Duodenal mucosa (tissue), 2 donors: ENCODE data around the gene ZDHHC8.

Experiments
- H3K27ac ChIP-seq: one replicate; pipeline ENCODE4 v1.7.0; 2013; ENCODE audit warnings: low read depth, low read length
- H3K27me3 ChIP-seq, 2 donors: one replicate each; pipeline ENCODE4 v1.7.0; 2013; ENCODE audit warnings: low read length in 2 of 2, control low read depth in 1 of 2; ENCODE audit not compliant: insufficient read depth in 2 of 2, control insufficient read depth in 1 of 2
- H3K36me3 ChIP-seq, 2 donors: one replicate each; pipeline ENCODE4 v1.7.0; 2013; ENCODE audit warnings: low read length in 2 of 2, control low read depth in 1 of 2; ENCODE audit not compliant: insufficient read depth in 2 of 2, control insufficient read depth in 1 of 2
- H3K4me1 ChIP-seq, 2 donors: one replicate each; pipeline ENCODE4 v1.7.0; 2013; ENCODE audit warnings: low read length in 2 of 2, control low read depth in 1 of 2; ENCODE audit not compliant: insufficient read depth in 2 of 2, control insufficient read depth in 1 of 2
- H3K4me3 ChIP-seq, 2 donors: one replicate each; pipeline ENCODE4 v1.7.0; 2013; ENCODE audit warnings: low read length in 2 of 2, low read depth in 1 of 2
- H3K9ac ChIP-seq, 2 donors: one replicate each; pipeline ENCODE4 v1.7.0; 2013; ENCODE audit warnings: low read length in 2 of 2, low read depth in 1 of 2
- H3K9me3 ChIP-seq, 2 donors: one replicate each; pipeline ENCODE4 v1.7.0; 2013; ENCODE audit warnings: low read length in 2 of 2, control low read depth in 1 of 2; ENCODE audit not compliant: control insufficient read depth in 1 of 2

The ZDHHC8 gene

GRCh38 chr22:20181194-20181883 is 49.7 kb downstream of the ZDHHC8 start:
- no peaks in the 10 kb centered on the region for H3K27me3 ChIP-seq
- no peak overlapping the region for H3K9ac ChIP-seq
- H3K4me1 ChIP-seq, result peaks cover 15 to 24% of the 10 kb centered on the region in 2 donors
- no peak overlapping the region for H3K4me3 ChIP-seq
- H3K9me3 ChIP-seq, result no peaks in the 10 kb centered on the region
- no peak overlapping the region for H3K27ac ChIP-seq
- H3K36me3 ChIP-seq, result no peaks in the 10 kb centered on the region

GRCh38 chr22:20181884-20182236 is 50.3 kb downstream of the ZDHHC8 start:
- Histone ChIP-seq H3K9me3 (no peaks in the 10 kb centered on the region), H3K36me3 (no peaks in the 10 kb centered on the region), H3K4me1 (peaks cover 15 to 20% of the 10 kb centered on the region in 2 donors), H3K27ac (no peak overlapping the region), H3K9ac (no peak overlapping the region), H3K4me3 (no peak overlapping the region), H3K27me3 (no peaks in the 10 kb centered on the region)

DNA sequence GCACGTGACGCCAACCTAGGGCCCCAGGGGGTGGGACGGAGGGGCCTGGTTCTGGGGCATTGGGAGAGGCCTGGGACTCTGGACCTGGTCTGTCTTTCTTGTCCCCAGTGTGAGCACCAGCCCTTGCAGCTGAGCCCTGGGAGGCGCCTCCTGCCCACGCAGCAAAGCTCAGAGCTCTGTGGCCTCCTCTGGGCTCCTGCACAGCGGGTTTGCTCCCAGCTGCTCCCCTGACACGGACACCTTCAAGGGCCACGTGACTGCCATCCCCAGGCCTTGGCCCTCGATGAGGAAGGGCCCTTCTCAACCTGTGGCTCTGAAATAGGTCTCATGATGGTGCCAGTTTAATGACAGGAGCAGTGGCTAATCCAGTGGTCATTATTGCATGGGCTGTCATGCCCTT is 50.8 kb downstream of the ZDHHC8 start:
- Histone ChIP-seq H3K27ac (no peak overlapping the region), H3K4me3 (no peak overlapping the region), H3K4me1 (peaks cover 15% of the 10 kb centered on the region in 2 donors), H3K36me3 (no peaks in the 10 kb centered on the region), H3K27me3 (no peaks in the 10 kb centered on the region), H3K9me3 (no peaks in the 10 kb centered on the region), H3K9ac (no peak overlapping the region)

GRCh38 chr22:20183101-20183500 is 51.5 kb downstream of the ZDHHC8 start:
- Histone ChIP-seq H3K36me3 (no peaks in the 10 kb centered on the region), H3K27ac (no peak overlapping the region), H3K4me1 (peaks cover 15% of the 10 kb centered on the region in 2 donors), H3K4me3 (no peak overlapping the region), H3K9me3 (no peaks in the 10 kb centered on the region), H3K27me3 (no peaks in the 10 kb centered on the region), H3K9ac (no peak overlapping the region)

DNA sequence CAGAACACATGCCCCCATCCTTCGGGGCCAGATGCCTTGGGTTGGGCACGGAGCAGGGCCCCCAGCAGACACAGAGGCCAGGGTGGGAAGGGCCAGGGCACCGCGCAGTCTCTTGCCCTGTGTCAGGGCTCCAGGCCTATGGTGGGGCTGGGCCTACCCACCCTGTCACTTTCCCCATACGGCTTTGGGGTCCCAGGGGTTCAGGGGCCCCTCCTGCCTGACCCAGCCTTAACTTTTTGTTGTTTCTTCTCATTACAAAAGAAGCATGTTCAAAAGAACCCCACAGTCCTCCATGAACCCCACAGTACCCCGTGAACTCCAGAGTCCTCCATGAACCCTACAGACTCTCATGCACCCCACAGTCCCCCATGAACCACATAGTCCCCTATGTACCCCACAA is 52.2 kb downstream of the ZDHHC8 start:
- Histone ChIP-seq H3K9ac (no peak overlapping the region), H3K36me3 (no peaks in the 10 kb centered on the region), H3K9me3 (no peaks in the 10 kb centered on the region), H3K27me3 (no peaks in the 10 kb centered on the region), H3K4me1 (peaks cover 15% of the 10 kb centered on the region in 2 donors), H3K4me3 (no peak overlapping the region), H3K27ac (no peak overlapping the region)

DNA sequence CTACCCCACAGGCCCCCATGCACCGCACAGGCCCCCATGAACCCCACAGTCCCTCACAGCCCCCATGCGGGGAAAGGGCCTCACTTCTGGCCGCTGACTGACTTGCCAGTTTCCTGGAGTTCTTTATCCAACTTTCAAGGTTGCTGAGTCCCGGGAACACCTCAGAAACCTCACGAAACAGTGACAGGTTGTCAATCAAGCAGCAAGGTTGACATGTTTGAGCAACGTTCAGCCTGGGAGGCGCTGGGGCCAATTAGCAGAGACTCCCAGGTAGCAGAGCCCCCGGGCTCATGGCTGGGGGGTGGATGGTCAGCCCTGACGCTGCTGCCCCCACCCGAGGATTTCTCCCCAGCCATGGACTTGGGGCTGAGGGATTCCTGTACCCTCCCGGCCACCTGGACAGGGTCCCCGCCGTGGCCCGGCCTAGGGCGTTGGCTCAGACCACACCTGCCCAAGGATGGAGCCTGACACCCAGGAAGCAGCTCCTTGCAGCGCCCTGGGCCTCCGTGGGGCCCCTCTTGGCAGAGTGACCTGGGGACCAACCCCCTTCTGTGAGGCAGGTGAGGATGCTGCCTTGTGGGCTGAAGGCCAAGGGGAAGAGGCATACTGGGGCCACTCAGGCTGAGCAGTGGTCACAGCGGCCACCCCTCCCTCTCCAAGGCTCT is 53.0 kb downstream of the ZDHHC8 start:
- no peaks in the 10 kb centered on the region for H3K36me3 ChIP-seq
- H3K27me3 ChIP-seq, result no peaks in the 10 kb centered on the region
- H3K4me1 ChIP-seq, result peaks cover 15% of the 10 kb centered on the region in 2 donors
- H3K27ac ChIP-seq, result no peak overlapping the region
- no peaks in the 10 kb centered on the region for H3K9me3 ChIP-seq
- no peak overlapping the region for H3K9ac ChIP-seq
- no peak overlapping the region for H3K4me3 ChIP-seq

GRCh38 chr22:20185750-20186149 is 54.1 kb downstream of the ZDHHC8 start:
- Histone ChIP-seq H3K27me3 (no peaks in the 10 kb centered on the region), H3K4me3 (no peak overlapping the region), H3K9me3 (no peaks in the 10 kb centered on the region), H3K36me3 (no peaks in the 10 kb centered on the region), H3K9ac (no peak overlapping the region), H3K27ac (no peak overlapping the region), H3K4me1 (peaks cover 10 to 14% of the 10 kb centered on the region in 2 donors)

- Histone ChIP-seq H3K4me3 (no peak overlapping the region), H3K36me3 (no peaks in the 10 kb centered on the region), H3K27me3 (no peaks in the 10 kb centered on the region), H3K9ac (no peak overlapping the region), H3K27ac (no peak overlapping the region), H3K9me3 (no peaks in the 10 kb centered on the region), H3K4me1 (peaks cover 8% of the 10 kb centered on the region in 2 donors)
Measured at GRCh38 chr22:20186183-20186870, 54.7 kb downstream of the ZDHHC8 start.

GRCh38 chr22:20186871-20187546 is 55.4 kb downstream of the ZDHHC8 start:
- H3K27me3 ChIP-seq, result no peaks in the 10 kb centered on the region
- no peak overlapping the region for H3K4me3 ChIP-seq
- H3K9ac ChIP-seq, result no peak overlapping the region
- H3K27ac ChIP-seq, result no peak overlapping the region
- H3K9me3 ChIP-seq, result no peaks in the 10 kb centered on the region
- no peaks in the 10 kb centered on the region for H3K36me3 ChIP-seq
- H3K4me1 ChIP-seq, result peaks cover 2 to 6% of the 10 kb centered on the region in 2 donors
